Fibroblast of lung (primary cell): ENCODE measurements around the gene VKORC1L1. TPM values are rescaled to one million over a fixed set of nuclear protein-coding genes. Genes with fewer than 3 reads are reported as not detected.

ENCODE experiments used
- DNase-seq, 2 donors: peaks; one replicate each; pipeline versions ENCODE4 v3.0.0 to v3.0.0-alpha.2; 2010; ENCODE audit warnings: low read depth in 2 of 2
- H2AFZ ChIP-seq: 2 replicates; pipeline ENCODE4 v1.5.1; 2012; ENCODE audit warnings: low read length, control low read depth, inconsistent platforms
- H3K27ac ChIP-seq: 2 replicates; pipeline ENCODE4 v1.5.1; 2011; ENCODE audit warnings: low read length, control low read depth; ENCODE audit not compliant: insufficient read depth
- H3K27me3 ChIP-seq: 2 replicates; pipeline ENCODE4 v1.5.1; 2011; ENCODE audit warnings: mild to moderate bottlenecking, low read length; ENCODE audit not compliant: control insufficient read depth, insufficient read depth
- H3K36me3 ChIP-seq: 2 replicates; pipeline ENCODE4 v1.5.1; 2011; ENCODE audit warnings: low read length; ENCODE audit not compliant: control insufficient read depth, insufficient read depth
- H3K4me1 ChIP-seq: 2 replicates; pipeline ENCODE4 v1.5.1; 2011; ENCODE audit warnings: low read length; ENCODE audit not compliant: control insufficient read depth, insufficient read depth; ENCODE audit errors: extremely low read depth
- H3K4me2 ChIP-seq: 2 replicates; pipeline ENCODE4 v1.5.1; 2011; ENCODE audit warnings: low read length, control low read depth; ENCODE audit not compliant: insufficient read depth; ENCODE audit errors: extremely low read depth
- H3K4me3 ChIP-seq, 4 experiments: fragments of 200-600 bp in 1 of 4; sonication (generic) in 1 of 4; replicated peaks in 1 of 4; 2 replicates each; pipeline ENCODE4 v1.5.1; 2011 to 2016; ENCODE audit warnings: low read length in 4 of 4, low read depth in 3 of 4, mild to moderate bottlenecking in 3 of 4, control low read depth in 2 of 4, inconsistent platforms in 1 of 4, mixed read lengths in 1 of 4; ENCODE audit not compliant: insufficient read depth in 1 of 4; ENCODE audit errors: control extremely low read depth in 1 of 4
- H3K79me2 ChIP-seq: 2 replicates; pipeline ENCODE4 v1.5.1; 2012; ENCODE audit warnings: mild to moderate bottlenecking, low read length, inconsistent platforms; ENCODE audit not compliant: control insufficient read depth, insufficient read depth
- H3K9ac ChIP-seq: 2 replicates; pipeline ENCODE4 v1.5.1; 2011; ENCODE audit warnings: mild to moderate bottlenecking, low read length, control low read depth; ENCODE audit not compliant: insufficient read depth
- H3K9me3 ChIP-seq: 2 replicates; pipeline ENCODE4 v1.5.1; 2012; ENCODE audit warnings: low read depth, low read length; ENCODE audit not compliant: control insufficient read depth, insufficient read depth
- H4K20me1 ChIP-seq: 2 replicates; pipeline ENCODE4 v1.5.1; 2011; ENCODE audit warnings: low read length; ENCODE audit not compliant: control insufficient read depth, insufficient read depth; ENCODE audit errors: extremely low read depth
- EZH2 ChIP-seq: IDR thresholded peaks from 2 replicates; pipeline ENCODE4 v1.5.1; 2012; ENCODE audit warnings: low read length, control low read depth, mild to moderate bottlenecking; ENCODE audit errors: missing control alignments
- polyA plus RNA-seq, 2 donors: library from polyadenylated mRNA; depleted of rRNA in 1 of 2; stranded (reverse) in 1 of 2; unstranded in 1 of 2; fragments of >200 nt; gene quantifications; 2 replicates each; pipeline ENCODE4 v1.2.1, GENCODE V29; 2011 to 2012; ENCODE audit warnings: missing spikeins in 1 of 2
- total RNA-seq: library from RNA; depleted of rRNA; stranded (reverse); fragments of >200 nt; gene quantifications from 2 replicates; pipeline ENCODE4 v1.2.1, GENCODE V29; 2014
- TF ChIP-seq, protein P1 (sequence below), 2 donors: IDR thresholded peaks in 1 of 2; conservative IDR thresholded peaks in 1 of 2; 1 replicate in 1 of 2; 2 replicates in 1 of 2; pipeline ENCODE4 v1.5.1; 2011 to 2012; ENCODE audit warnings: low read length in 2 of 2, control low read depth in 1 of 2, inconsistent platforms in 1 of 2, low read depth in 1 of 2, mild to moderate bottlenecking in 1 of 2

The VKORC1L1 gene
- total and polyA plus RNA-seq, 2 donors (not counting 1 experiment from before 2014, with no cell fraction given) = 12.7 to 24.2 TPM

DNA sequence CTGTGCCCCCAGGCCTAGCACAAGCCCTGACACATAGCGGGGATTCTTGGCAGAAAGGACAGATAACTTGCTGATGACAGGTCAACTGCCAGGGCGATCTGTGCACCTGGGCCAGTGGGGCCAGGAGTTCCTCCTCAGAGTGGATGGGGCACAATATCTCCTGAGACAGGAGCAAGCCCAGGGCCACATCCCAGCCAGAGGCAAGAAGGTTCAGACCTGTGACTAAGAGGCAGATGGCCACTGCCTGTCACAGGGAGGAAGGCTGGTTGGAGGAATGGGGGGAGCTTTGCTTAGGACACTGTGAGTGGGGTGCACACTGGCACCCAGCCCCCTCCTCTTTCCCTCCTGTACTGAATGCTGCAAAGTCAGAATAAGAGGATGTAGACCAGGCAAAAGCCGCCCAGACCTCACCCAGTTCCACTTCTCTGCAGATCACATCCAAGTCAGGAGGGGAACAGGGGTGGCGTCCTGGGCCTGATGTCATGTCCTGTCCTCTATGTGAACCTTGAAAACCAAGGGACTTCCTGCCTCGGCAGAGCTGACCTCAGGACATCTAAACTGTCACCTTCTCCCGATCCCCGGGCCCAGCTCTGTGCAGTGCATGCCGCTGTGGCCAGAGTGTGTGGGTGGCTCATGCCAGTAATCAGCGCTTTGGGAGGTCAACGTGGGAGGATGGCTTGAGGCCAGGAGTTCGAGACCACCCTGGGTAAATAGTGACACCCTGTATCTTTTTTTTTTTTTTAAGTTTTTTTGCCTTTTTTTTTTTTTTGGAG, 107.8 kb downstream of the VKORC1L1 start:
- Histone ChIP-seq H3K36me3 (peaks cover 8% of the 10 kb centered on the region), H4K20me1 (no peaks in the 10 kb centered on the region), H3K9ac (peak overlapping the region; percentile 8), H3K27ac (peak overlapping the region; percentile 53), H3K4me2 (peak overlapping the region; percentile 83), H3K27me3 (no peaks in the 10 kb centered on the region), H3K9me3 (no peaks in the 10 kb centered on the region), H2AFZ (peak overlapping the region; percentile 3), H3K4me3 (peak overlapping the region; percentile 50 to 89 (median 73)), H3K4me1 (peaks cover 6% of the 10 kb centered on the region), H3K79me2 (peaks cover 19% of the 10 kb centered on the region)
- peak; percentile 8 to 19 for DNase-seq
- no peak for TF ChIP-seq EZH2
- TF ChIP-seq, protein P1, sequence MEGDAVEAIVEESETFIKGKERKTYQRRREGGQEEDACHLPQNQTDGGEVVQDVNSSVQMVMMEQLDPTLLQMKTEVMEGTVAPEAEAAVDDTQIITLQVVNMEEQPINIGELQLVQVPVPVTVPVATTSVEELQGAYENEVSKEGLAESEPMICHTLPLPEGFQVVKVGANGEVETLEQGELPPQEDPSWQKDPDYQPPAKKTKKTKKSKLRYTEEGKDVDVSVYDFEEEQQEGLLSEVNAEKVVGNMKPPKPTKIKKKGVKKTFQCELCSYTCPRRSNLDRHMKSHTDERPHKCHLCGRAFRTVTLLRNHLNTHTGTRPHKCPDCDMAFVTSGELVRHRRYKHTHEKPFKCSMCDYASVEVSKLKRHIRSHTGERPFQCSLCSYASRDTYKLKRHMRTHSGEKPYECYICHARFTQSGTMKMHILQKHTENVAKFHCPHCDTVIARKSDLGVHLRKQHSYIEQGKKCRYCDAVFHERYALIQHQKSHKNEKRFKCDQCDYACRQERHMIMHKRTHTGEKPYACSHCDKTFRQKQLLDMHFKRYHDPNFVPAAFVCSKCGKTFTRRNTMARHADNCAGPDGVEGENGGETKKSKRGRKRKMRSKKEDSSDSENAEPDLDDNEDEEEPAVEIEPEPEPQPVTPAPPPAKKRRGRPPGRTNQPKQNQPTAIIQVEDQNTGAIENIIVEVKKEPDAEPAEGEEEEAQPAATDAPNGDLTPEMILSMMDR (conservative IDR thresholded peaks at IDR 0.05 in 1 of 2, IDR thresholded peaks at IDR 0.05 in 1 of 2; ENCODE audit: low read depth in 1 of 2, low read length in 2 of 2) = no peak

DNA sequence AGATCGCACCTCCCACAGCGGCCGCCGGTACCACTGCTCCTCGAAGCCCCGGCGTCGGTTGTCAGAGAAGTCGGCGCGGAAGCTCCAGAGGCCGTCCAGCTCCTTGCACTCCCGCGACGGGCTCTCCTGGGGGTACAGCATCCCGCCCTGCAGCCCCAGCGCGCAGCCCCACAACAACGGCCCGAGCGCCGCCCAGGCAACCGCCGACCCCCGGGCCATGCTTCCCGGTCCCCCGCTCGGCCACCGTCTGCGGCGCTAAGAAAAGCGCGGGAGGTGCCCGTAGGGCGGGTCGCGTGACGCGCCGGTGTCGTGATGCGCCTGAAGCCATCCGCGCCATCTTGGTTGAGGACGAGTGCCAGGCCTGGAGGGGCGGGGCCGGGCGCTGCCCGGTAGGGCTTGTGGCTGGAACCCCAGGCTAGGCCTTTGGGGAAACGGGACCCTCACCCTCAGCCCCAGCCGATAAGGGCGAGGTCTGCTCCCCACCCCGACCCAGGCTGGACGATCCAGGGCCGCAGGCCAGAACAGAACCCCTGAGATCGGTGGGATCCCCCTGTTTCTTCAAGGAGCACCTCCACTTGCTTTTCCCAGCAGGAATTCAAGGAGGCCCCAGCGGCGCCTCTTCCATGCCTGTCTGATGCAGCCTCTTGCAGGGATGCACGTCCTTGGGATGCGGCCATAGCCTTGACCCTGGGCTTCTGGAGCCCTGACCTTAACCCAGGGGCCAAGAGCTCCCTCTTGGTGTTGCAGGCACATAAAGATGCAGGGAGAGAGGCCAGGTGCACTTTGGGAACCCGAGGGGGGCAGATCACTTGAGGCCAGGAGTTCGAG, 109.3 kb downstream of the VKORC1L1 start, which contains the start of gene GUSB:
GUSB (minus strand) TSS at position 249 of the 828 bp plus-strand sequence; CDS start at position 219, 30 bp downstream.
- H3K4me3 ChIP-seq = peak within 1 kb of the TSS; percentile 50 to 89 (median 73)
- peaks cover 8% of the 10 kb centered on the region for H3K36me3 ChIP-seq
- H3K9me3 ChIP-seq = no peaks in the 10 kb centered on the region
- H3K4me1 ChIP-seq = peaks cover 6% of the 10 kb centered on the region
- peak within 1 kb of the TSS; percentile 69 for H3K9ac ChIP-seq
- peak; percentile 84 to 88 for DNase-seq
- no peaks in the 10 kb centered on the region for H4K20me1 ChIP-seq
- peak within 1 kb of the TSS; percentile 80 for H3K27ac ChIP-seq
- TF ChIP-seq, protein P1 (conservative IDR thresholded peaks at IDR 0.05 in 1 of 2, IDR thresholded peaks at IDR 0.05 in 1 of 2; ENCODE audit: low read depth in 1 of 2, low read length in 2 of 2) = no peak
- TF ChIP-seq EZH2 = no peak
- no peaks in the 10 kb centered on the region for H3K27me3 ChIP-seq
- peaks cover 19% of the 10 kb centered on the region for H3K79me2 ChIP-seq
- H3K4me2 ChIP-seq = peak within 1 kb of the TSS; percentile 83
- peak within 1 kb of the TSS; percentile 92 for H2AFZ ChIP-seq
